Measurements from ENCODE around the gene KRIT1. TPM values are rescaled to one million over a fixed set of nuclear protein-coding genes. Genes with fewer than 3 reads are reported as not detected.

KRIT1 gene
- total and polyA plus RNA-seq, 4 donors, result 14.3 to 65.2 (median 28.4) TPM

DNA sequence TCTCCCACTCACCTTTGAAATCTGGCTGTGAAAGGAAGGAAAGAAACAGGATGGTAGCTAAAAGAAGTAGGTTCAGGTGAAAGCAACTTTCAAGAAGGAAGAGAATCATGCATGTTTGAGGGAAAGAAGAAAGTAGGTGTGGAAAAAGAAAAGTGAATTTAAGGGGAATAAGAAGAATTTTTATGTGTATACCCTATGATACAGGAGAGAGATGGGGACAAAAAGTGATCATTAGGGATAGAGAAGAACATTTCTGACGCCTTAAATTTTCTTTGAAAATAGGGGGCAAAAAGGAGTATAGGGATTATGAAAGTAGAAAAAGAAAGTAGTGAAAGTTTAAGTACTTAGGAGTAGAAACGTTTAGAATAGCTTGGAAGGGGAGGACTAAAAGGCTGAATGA, 15.2 kb downstream of the KRIT1 start:
- ATAC-seq (ENCODE audit: low FRiP score) (no peak), DNase-seq (no peak)
- Histone ChIP-seq H3K4me1 (ENCODE audit: control insufficient read depth in 1 of 2, insufficient read depth in 2 of 2, low read length in 2 of 2) (no peaks in the 10 kb centered on the region), H3K27ac (ENCODE audit: low read depth in 1 of 2, low read length in 2 of 2) (no peak overlapping the region), H3K4me3 (ENCODE audit: low read length in 2 of 2) (no peak overlapping the region), H3K9me3 (ENCODE audit: control insufficient read depth, low read length) (no peaks in the 10 kb centered on the region), H3K36me3 (ENCODE audit: control insufficient read depth in 1 of 2, insufficient read depth in 2 of 2, low read length in 1 of 2) (peaks cover 0 to 2% of the 10 kb centered on the region in 2 donors), H3K27me3 (ENCODE audit: control insufficient read depth in 1 of 2, insufficient read depth in 2 of 2, low read length in 1 of 2) (no peaks in the 10 kb centered on the region)
- intact Hi-C loops (cut with DNase I), result no loop called here
- 83 to 91% methylated on average over 2 of the region's 2 CpGs for WGBS, 2 donors

GRCh38 chr7:92228742-92229141, 17.0 kb downstream of the KRIT1 start:
- Histone ChIP-seq H3K4me1 (ENCODE audit: control insufficient read depth in 1 of 2, insufficient read depth in 2 of 2, low read length in 2 of 2) (no peaks in the 10 kb centered on the region), H3K27me3 (ENCODE audit: control insufficient read depth in 1 of 2, insufficient read depth in 2 of 2, low read length in 1 of 2) (no peaks in the 10 kb centered on the region), H3K36me3 (ENCODE audit: control insufficient read depth in 1 of 2, insufficient read depth in 2 of 2, low read length in 1 of 2) (peaks cover 0 to 2% of the 10 kb centered on the region in 2 donors), H3K4me3 (ENCODE audit: low read length in 2 of 2) (no peak overlapping the region), H3K9me3 (ENCODE audit: control insufficient read depth, low read length) (no peaks in the 10 kb centered on the region), H3K27ac (ENCODE audit: low read depth in 1 of 2, low read length in 2 of 2) (no peak overlapping the region)
- DNase-seq, result no peak
- WGBS, 2 donors, result 96 to 98% methylated on average over 2 of the region's 2 CpGs
- intact Hi-C loops (cut with DNase I), result loop anchor here in 1 of 2 donors (10.0 kb wide), 1 partner anchor 124 kb away; no protein-coding TSS in a partner anchor
- no peak for ATAC-seq (ENCODE audit: low FRiP score)

DNA sequence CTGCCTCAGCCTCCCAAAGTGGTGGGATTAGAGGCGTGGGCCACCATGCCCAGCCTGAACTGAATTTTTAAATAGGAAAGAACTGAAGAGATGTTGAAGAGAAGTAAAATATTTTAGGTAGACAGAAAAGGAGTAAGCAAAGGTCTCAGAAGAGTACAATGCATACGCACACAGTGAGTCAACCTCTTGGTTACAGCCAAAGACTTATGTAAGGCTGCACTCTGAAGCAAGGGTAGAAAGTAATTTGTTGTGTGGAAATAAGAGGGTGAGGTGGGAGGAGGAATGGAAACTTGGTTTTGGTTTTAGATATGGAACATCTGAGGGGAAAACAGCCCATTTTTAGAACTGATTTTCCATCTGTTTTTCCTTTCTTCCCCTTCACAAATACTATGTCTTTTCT, 17.6 kb downstream of the KRIT1 start:
- Histone ChIP-seq H3K4me3 (ENCODE audit: low read length in 2 of 2) (no peak overlapping the region), H3K27ac (ENCODE audit: low read depth in 1 of 2, low read length in 2 of 2) (no peak overlapping the region), H3K27me3 (ENCODE audit: control insufficient read depth in 1 of 2, insufficient read depth in 2 of 2, low read length in 1 of 2) (no peaks in the 10 kb centered on the region), H3K4me1 (ENCODE audit: control insufficient read depth in 1 of 2, insufficient read depth in 2 of 2, low read length in 2 of 2) (no peaks in the 10 kb centered on the region), H3K36me3 (ENCODE audit: control insufficient read depth in 1 of 2, insufficient read depth in 2 of 2, low read length in 1 of 2) (peaks cover 0 to 2% of the 10 kb centered on the region in 2 donors), H3K9me3 (ENCODE audit: control insufficient read depth, low read length) (no peaks in the 10 kb centered on the region)
- ATAC-seq (ENCODE audit: low FRiP score), result no peak
- DNase-seq, result no peak
- WGBS, 2 donors, result 96 to 98% methylated on average over 2 of the region's 2 CpGs
- intact Hi-C loops (cut with DNase I), result loop anchor here in 1 of 2 donors (10.0 kb wide), 1 partner anchor 123 kb away; no protein-coding TSS in a partner anchor

DNA sequence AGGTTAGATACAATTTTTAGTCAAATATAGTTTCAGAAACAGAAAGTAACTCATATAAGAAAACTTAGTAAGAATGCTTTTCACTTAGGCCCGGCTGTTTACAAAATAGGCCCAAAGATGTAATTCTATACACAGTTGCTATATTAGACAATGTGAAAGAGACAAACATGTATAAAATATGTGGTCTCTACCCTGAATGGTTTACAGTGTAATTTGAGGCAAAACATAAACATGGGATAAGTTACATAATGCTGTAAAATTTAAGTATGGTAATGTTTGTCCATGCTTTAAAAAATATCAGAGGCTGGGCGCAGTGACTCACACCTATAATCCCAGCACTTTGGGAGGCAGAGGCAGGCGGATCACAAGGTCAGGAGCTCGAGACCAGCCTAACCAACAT, 18.7 kb downstream of the KRIT1 start:
- Histone ChIP-seq H3K27ac (ENCODE audit: low read depth in 1 of 2, low read length in 2 of 2) (no peak overlapping the region), H3K36me3 (ENCODE audit: control insufficient read depth in 1 of 2, insufficient read depth in 2 of 2, low read length in 1 of 2) (peaks cover 0 to 2% of the 10 kb centered on the region in 2 donors), H3K9me3 (ENCODE audit: control insufficient read depth, low read length) (no peaks in the 10 kb centered on the region), H3K27me3 (ENCODE audit: control insufficient read depth in 1 of 2, insufficient read depth in 2 of 2, low read length in 1 of 2) (no peaks in the 10 kb centered on the region), H3K4me3 (ENCODE audit: low read length in 2 of 2) (no peak overlapping the region), H3K4me1 (ENCODE audit: control insufficient read depth in 1 of 2, insufficient read depth in 2 of 2, low read length in 2 of 2) (no peaks in the 10 kb centered on the region)
- ATAC-seq (ENCODE audit: low FRiP score), result no peak
- no peak for DNase-seq
- WGBS, 2 donors, result 91 to 93% methylated on average over 4 of the region's 4 CpGs
- intact Hi-C loops (cut with DNase I), result loop anchor here in 1 of 2 donors (10.0 kb wide), 1 partner anchor 122 kb away; no protein-coding TSS in a partner anchor

DNA sequence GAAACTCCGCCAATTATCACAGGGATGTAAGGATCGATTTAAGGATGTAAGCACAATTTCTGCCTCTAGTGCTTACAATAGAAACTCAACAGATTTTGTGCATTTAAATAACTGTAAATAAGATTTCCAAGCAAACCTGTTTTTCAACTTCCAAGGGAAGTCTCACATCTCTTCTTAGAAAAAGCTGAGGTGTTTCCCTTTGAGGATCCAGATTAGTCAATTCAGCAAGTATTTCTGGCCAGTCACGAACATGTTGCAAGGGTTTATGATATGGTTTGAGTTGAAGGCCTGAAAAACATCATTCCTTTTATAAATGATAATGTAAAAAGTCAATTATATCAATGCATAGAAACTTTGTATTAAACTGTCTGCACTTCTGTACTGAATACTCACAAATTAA, 23.9 kb downstream of the KRIT1 start:
- Histone ChIP-seq H3K27ac (ENCODE audit: low read depth in 1 of 2, low read length in 2 of 2) (no peak overlapping the region), H3K4me1 (ENCODE audit: control insufficient read depth in 1 of 2, insufficient read depth in 2 of 2, low read length in 2 of 2) (no peaks in the 10 kb centered on the region), H3K4me3 (ENCODE audit: low read length in 2 of 2) (no peak overlapping the region), H3K9me3 (ENCODE audit: control insufficient read depth, low read length) (no peaks in the 10 kb centered on the region), H3K27me3 (ENCODE audit: control insufficient read depth in 1 of 2, insufficient read depth in 2 of 2, low read length in 1 of 2) (no peaks in the 10 kb centered on the region), H3K36me3 (ENCODE audit: control insufficient read depth in 1 of 2, insufficient read depth in 2 of 2, low read length in 1 of 2) (peaks cover 0 to 5% of the 10 kb centered on the region in 2 donors)
- WGBS, 2 donors, result 97 to 98% methylated on average over 3 of the region's 3 CpGs
- ATAC-seq (ENCODE audit: low FRiP score) (no peak), DNase-seq (no peak)
- intact Hi-C loops (cut with DNase I), result loop anchor here in 1 of 2 donors (10.0 kb wide), 1 partner anchor 117 kb away; no protein-coding TSS in a partner anchor

DNA sequence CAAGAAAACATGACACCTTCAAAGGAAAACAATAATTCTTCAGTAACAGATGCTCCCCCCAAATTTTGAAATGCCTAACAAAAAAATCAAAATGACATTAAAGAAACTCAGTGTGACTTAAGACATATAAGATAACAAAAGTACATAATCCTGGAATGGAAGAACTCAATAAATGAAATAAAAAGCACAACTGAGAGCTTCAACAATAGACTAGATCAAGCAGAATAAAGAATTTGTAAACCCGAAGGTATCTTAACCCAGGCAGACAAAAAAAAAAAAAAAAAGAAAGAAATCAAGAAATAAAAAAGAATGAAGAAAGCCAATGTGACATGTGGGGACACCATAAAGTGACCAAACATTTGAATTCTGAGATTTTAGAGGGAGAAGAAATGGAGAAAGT, 39.0 kb downstream of the KRIT1 start:
- no peaks in the 10 kb centered on the region for H3K27me3 ChIP-seq (ENCODE audit: control insufficient read depth in 1 of 2, insufficient read depth in 2 of 2, low read length in 1 of 2)
- ATAC-seq (ENCODE audit: low FRiP score) (no peak), DNase-seq (no peak)
- 97% methylated on average over 1 of the region's 1 CpG for WGBS, 2 donors
- no peak overlapping the region for H3K4me3 ChIP-seq (ENCODE audit: low read length in 2 of 2)
- peaks cover 1% of the 10 kb centered on the region for H3K9me3 ChIP-seq (ENCODE audit: control insufficient read depth, low read length)
- no peaks in the 10 kb centered on the region for H3K4me1 ChIP-seq (ENCODE audit: control insufficient read depth in 1 of 2, insufficient read depth in 2 of 2, low read length in 2 of 2)
- intact Hi-C loops (cut with DNase I), result no loop called here
- peaks cover 6 to 14% of the 10 kb centered on the region in 2 donors for H3K36me3 ChIP-seq (ENCODE audit: control insufficient read depth in 1 of 2, insufficient read depth in 2 of 2, low read length in 1 of 2)
- no peak overlapping the region for H3K27ac ChIP-seq (ENCODE audit: low read depth in 1 of 2, low read length in 2 of 2)

GRCh38 chr7:92205987-92206386, 39.7 kb downstream of the KRIT1 start:
- H3K4me1 ChIP-seq (ENCODE audit: control insufficient read depth in 1 of 2, insufficient read depth in 2 of 2, low read length in 2 of 2), result no peaks in the 10 kb centered on the region
- H3K27me3 ChIP-seq (ENCODE audit: control insufficient read depth in 1 of 2, insufficient read depth in 2 of 2, low read length in 1 of 2), result no peaks in the 10 kb centered on the region
- H3K4me3 ChIP-seq (ENCODE audit: low read length in 2 of 2), result no peak overlapping the region
- intact Hi-C loops (cut with DNase I), result no loop called here
- no peak for ATAC-seq (ENCODE audit: low FRiP score)
- no peak for DNase-seq
- 97 to 98% methylated on average over 3 of the region's 3 CpGs for WGBS, 2 donors
- peaks cover 1% of the 10 kb centered on the region for H3K9me3 ChIP-seq (ENCODE audit: control insufficient read depth, low read length)
- H3K27ac ChIP-seq (ENCODE audit: low read depth in 1 of 2, low read length in 2 of 2), result no peak overlapping the region
- peaks cover 6 to 12% of the 10 kb centered on the region in 2 donors for H3K36me3 ChIP-seq (ENCODE audit: control insufficient read depth in 1 of 2, insufficient read depth in 2 of 2, low read length in 1 of 2)

GRCh38 chr7:92200791-92201190, 44.9 kb downstream of the KRIT1 start:
- H3K36me3 ChIP-seq (ENCODE audit: control insufficient read depth in 1 of 2, insufficient read depth in 2 of 2, low read length in 1 of 2), result peaks cover 4 to 6% of the 10 kb centered on the region in 2 donors
- H3K27me3 ChIP-seq (ENCODE audit: control insufficient read depth in 1 of 2, insufficient read depth in 2 of 2, low read length in 1 of 2), result no peaks in the 10 kb centered on the region
- intact Hi-C loops (cut with DNase I), result no loop called here
- no peak for DNase-seq
- no peaks in the 10 kb centered on the region for H3K9me3 ChIP-seq (ENCODE audit: control insufficient read depth, low read length)
- ATAC-seq (ENCODE audit: low FRiP score), result no peak
- H3K4me3 ChIP-seq (ENCODE audit: low read length in 2 of 2), result no peak overlapping the region
- no peaks in the 10 kb centered on the region for H3K4me1 ChIP-seq (ENCODE audit: control insufficient read depth in 1 of 2, insufficient read depth in 2 of 2, low read length in 2 of 2)
- H3K27ac ChIP-seq (ENCODE audit: low read depth in 1 of 2, low read length in 2 of 2), result no peak overlapping the region
- whole genome bisulfite sequencing, 2 donors, result 95 to 96% methylated on average over 1 of the region's 1 CpG

DNA sequence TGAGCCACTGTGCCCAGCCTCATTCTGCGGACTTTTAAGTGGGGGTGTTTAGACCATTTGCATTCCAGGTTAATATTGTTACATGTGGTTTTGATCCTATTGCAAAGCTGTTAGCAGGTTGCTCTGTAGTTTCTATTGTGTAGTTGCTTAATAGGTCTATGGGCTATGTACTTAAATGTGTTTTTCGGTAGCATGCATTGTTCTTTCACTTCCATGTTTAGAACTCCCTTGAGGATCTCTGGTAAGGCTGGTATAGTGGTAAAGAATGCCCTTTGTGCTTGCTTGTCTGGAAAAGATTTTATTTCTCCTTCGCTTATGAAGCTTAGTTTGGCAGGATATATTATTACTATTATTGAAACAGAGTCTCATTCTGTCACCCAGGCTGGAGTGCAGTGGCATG, 53.4 kb downstream of the KRIT1 start:
- 97 to 99% methylated on average over 3 of the region's 3 CpGs for WGBS, 2 donors
- ATAC-seq (ENCODE audit: low FRiP score) (no peak), DNase-seq (no peak)
- Histone ChIP-seq H3K9me3 (ENCODE audit: control insufficient read depth, low read length) (no peaks in the 10 kb centered on the region), H3K4me3 (ENCODE audit: low read length in 2 of 2) (no peak overlapping the region), H3K4me1 (ENCODE audit: control insufficient read depth in 1 of 2, insufficient read depth in 2 of 2, low read length in 2 of 2) (no peaks in the 10 kb centered on the region), H3K27ac (ENCODE audit: low read depth in 1 of 2, low read length in 2 of 2) (no peak overlapping the region), H3K27me3 (ENCODE audit: control insufficient read depth in 1 of 2, insufficient read depth in 2 of 2, low read length in 1 of 2) (no peaks in the 10 kb centered on the region), H3K36me3 (ENCODE audit: control insufficient read depth in 1 of 2, insufficient read depth in 2 of 2, low read length in 1 of 2) (no peaks in the 10 kb centered on the region)
- intact Hi-C loops (cut with DNase I), result no loop called here
